Stimulated activated memory B cell treated with anti-CD40 and anti-IgM and Interleukin-4, amounts not matched to agents 10 μg/mL and 1 μg/mL and 100 μg/mL, for 72 hours (primary cell): ENCODE results near the gene RASSF10.

Source experiments
- ATAC-seq: fragments of 150-1000 bp; cut with Tn5 transposase; 2 replicates; pipeline ENCODE4 v1.10.0; 2021
- H3K27ac Mint-ChIP-seq: one replicate; pipeline ENCODE4 v1.8.0; 2022; ENCODE audit warnings: mild to moderate bottlenecking, mixed read lengths
- H3K27me3 Mint-ChIP-seq: one replicate; pipeline ENCODE4 v1.8.0; 2022; ENCODE audit warnings: mixed read lengths
- H3K36me3 Mint-ChIP-seq: one replicate; pipeline ENCODE4 v1.8.0; 2022; ENCODE audit warnings: mixed read lengths
- H3K4me1 Mint-ChIP-seq: one replicate; pipeline ENCODE4 v1.8.0; 2022; ENCODE audit warnings: mixed read lengths
- H3K4me3 Mint-ChIP-seq: one replicate; pipeline ENCODE4 v1.8.0; 2022; ENCODE audit warnings: mild to moderate bottlenecking, moderate library complexity, mixed read lengths
- H3K9me3 Mint-ChIP-seq: one replicate; pipeline ENCODE4 v1.8.0; 2022; ENCODE audit warnings: mixed read lengths

Gene RASSF10

DNA sequence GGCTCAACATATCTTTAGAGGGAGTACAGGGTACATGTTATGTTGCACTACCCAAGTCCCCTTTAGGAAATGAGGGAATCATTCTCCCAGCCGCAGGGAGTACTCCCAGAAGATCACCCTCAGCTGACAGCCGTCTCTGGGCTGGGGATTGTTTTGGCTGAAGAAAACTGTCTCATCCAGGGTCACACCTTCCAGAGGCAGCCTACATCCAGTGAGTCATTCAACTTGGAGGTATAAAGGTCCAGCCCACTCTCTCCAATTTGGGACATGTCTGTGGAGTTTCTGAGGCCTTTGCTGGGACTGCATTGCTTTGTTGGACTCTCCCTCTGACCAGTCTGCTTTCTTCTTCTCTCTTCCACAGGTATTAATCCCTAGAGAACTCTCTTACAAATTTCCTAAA lies 42.1 kb downstream of the RASSF10 start:
- peaks cover 26% of the 10 kb centered on the region for H3K27me3 Mint-ChIP-seq
- H3K27ac Mint-ChIP-seq = no peak overlapping the region
- no peaks in the 10 kb centered on the region for H3K4me1 Mint-ChIP-seq
- H3K36me3 Mint-ChIP-seq = no peaks in the 10 kb centered on the region
- ATAC-seq = no peak
- H3K9me3 Mint-ChIP-seq = peaks cover 9% of the 10 kb centered on the region
- no peak overlapping the region for H3K4me3 Mint-ChIP-seq

DNA sequence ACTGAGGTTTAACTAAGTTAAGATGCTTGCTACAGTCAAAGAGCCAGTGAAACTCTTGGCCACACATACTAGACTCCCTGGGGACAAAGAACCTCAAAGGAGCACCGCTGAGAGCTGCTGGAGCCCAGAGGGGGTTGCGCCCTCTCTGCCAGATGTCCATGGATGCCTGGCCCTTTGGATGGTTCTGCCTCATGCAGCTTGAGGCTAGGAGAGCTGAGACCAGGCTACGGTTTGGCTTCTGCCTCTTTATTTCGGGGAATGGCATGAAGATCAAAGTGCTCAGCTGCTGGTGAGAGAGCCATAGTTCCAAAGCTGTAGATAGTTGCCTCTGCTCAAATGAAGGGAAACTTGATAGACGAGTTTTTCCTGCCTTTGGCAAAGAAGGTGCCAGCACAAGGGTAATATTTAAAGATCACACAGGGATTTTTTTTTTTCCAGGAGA lies 43.0 kb downstream of the RASSF10 start:
- H3K4me1 Mint-ChIP-seq = no peaks in the 10 kb centered on the region
- no peak for ATAC-seq
- no peak overlapping the region for H3K4me3 Mint-ChIP-seq
- H3K27ac Mint-ChIP-seq = no peak overlapping the region
- no peaks in the 10 kb centered on the region for H3K36me3 Mint-ChIP-seq
- peaks cover 9% of the 10 kb centered on the region for H3K9me3 Mint-ChIP-seq
- H3K27me3 Mint-ChIP-seq = peaks cover 35% of the 10 kb centered on the region

DNA sequence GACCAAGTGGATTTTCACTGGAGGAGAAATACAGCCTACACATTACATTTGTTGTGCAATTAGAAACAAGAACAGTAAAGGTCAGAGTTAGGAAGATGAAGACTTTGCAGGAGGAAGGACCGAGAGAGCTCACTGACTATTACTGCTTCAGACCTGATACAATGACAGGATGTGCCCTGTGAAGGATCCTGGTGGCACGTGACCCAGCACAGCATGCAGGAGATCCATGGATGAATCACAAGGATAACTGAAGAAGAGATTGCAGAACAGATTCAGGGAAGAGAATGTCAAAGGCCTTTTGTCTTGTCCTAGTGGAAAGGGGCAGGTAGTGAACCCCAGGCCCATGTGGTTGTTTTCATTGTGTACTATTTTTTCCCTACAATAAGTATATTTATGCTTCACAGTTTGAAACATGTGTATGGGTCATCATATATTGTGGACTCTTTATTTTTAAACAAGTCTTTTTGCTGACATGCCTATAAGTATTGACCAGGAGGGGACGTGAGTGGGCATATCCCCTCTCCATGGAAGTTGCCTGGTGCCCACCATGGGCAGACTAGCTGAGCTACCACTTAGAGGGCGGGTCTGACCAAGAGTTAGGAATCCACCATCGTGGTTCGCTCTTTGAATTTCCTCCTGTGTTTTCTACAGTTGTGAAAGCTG lies 44.3 kb downstream of the RASSF10 start:
- no peaks in the 10 kb centered on the region for H3K36me3 Mint-ChIP-seq
- no peak overlapping the region for H3K4me3 Mint-ChIP-seq
- H3K27me3 Mint-ChIP-seq = peaks cover 37% of the 10 kb centered on the region
- H3K9me3 Mint-ChIP-seq = peaks cover 6% of the 10 kb centered on the region
- ATAC-seq = no peak
- H3K4me1 Mint-ChIP-seq = no peaks in the 10 kb centered on the region
- H3K27ac Mint-ChIP-seq = no peak overlapping the region

DNA sequence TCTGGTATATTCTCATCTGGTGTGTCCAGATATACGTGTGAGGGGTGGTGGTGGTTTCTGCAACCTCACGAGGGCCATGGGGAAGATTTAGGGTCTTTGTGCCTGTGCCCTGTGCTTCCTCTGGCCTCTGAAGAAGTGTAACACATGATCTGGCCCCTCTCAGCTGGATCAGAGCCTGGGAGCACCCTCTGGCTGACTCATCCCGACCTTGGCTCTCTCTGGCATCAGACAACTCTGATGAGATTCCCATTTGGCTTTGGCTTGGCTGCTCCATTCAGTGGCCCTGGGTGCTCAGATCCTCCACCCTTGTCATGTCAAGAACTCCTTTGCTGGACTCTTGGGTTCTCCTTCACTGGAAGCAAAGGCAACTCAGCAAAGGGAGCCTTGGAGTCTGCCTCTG lies 45.2 kb downstream of the RASSF10 start:
- H3K36me3 Mint-ChIP-seq = no peaks in the 10 kb centered on the region
- no peak for ATAC-seq
- H3K4me3 Mint-ChIP-seq = no peak overlapping the region
- peaks cover 6% of the 10 kb centered on the region for H3K9me3 Mint-ChIP-seq
- no peak overlapping the region for H3K27ac Mint-ChIP-seq
- peaks cover 37% of the 10 kb centered on the region for H3K27me3 Mint-ChIP-seq
- H3K4me1 Mint-ChIP-seq = no peaks in the 10 kb centered on the region

DNA sequence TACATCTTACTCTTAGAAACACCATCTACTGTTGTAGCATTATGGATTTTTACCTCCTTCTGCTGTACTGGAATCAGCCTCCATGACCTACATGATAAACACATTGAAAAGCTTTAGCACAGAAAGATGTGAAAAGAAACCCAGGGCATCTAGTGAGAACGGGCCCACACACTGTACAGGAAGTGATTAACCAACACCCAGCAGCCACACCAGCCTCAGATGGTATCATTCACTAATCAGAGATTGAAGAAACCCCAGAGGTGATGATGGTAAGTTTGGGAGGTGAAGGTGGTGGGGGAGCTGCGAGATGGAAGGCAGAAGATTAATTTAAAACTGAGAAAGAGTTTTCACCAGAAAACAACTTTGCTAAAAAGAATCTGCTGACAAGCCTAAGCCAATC lies 46.1 kb downstream of the RASSF10 start:
- ATAC-seq = no peak
- Mint-ChIP-seq H3K27ac (no peak overlapping the region), H3K4me3 (no peak overlapping the region), H3K27me3 (peaks cover 27% of the 10 kb centered on the region), H3K36me3 (no peaks in the 10 kb centered on the region), H3K4me1 (no peaks in the 10 kb centered on the region), H3K9me3 (peaks cover under 1% of the 10 kb centered on the region)

DNA sequence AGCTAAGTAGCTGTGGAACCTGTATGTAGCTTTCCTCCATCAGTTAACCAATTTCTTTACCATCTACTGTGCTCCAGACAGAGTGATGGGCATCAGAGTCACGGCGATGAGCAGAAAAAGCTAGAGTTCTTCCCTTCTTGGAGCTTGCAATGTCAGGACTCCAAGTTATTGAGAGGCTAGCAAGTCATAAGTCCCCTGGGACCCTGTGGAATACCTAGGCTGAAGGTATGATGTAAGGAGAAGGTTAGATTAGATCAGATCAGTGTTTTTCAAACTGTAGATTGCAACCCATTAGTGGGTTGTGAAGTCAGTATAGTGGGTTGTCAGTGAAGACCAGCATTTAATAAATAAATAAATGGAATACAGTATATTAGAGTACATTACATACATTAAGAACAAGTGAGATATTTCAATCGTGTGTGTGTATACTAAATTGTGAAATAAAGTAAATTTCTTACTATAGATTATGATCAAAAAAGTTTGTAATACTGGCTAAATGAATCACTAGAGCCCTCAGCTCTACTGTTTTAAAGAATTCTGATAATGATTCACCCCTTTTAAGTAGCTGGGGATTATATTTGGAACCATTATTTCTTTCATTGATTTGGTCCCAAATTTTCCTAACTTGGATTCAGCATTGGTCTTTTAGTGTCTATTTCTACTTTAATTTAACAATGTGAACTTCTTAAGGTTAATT lies 52.3 kb downstream of the RASSF10 start:
- Mint-ChIP-seq H3K27ac (no peak overlapping the region), H3K9me3 (peaks cover 6% of the 10 kb centered on the region), H3K27me3 (peaks cover 16% of the 10 kb centered on the region), H3K4me3 (no peak overlapping the region), H3K4me1 (no peaks in the 10 kb centered on the region), H3K36me3 (no peaks in the 10 kb centered on the region)
- no peak for ATAC-seq
